Lower lobe of right lung (tissue), 2 donors: ENCODE data around the gene TOM1L2. TPM values are rescaled to one million over a fixed set of nuclear protein-coding genes. Genes with fewer than 3 reads are reported as not detected.
A peak's percentile ranks its signal among the peaks of the same experiment; 100 is the strongest.
"Not testable (repeated sequence)": the region's sequence is repeated elsewhere in the genome, so short reads cannot be mapped to it uniquely, and the experiment has no call there.

Experiments used
- ATAC-seq, 2 donors: fragments of 200-7000 bp; cut with Tn5 transposase; one replicate each; pipeline ENCODE4 v1.9.1; 2020 to 2022; ENCODE audit warnings: mild to moderate bottlenecking in 2 of 2, moderate library complexity in 2 of 2
- DNase-seq: peaks from one replicate; pipeline ENCODE4 v3.0.0-alpha.2; 2020
- H3K27ac ChIP-seq: fragments of 200-600 bp; one replicate; pipeline ENCODE4 v1.8.0; 2022
- H3K27me3 ChIP-seq: fragments of 200-600 bp; one replicate; pipeline ENCODE4 v1.8.0; 2022; ENCODE audit warnings: low read depth
- H3K36me3 ChIP-seq: fragments of 200-600 bp; one replicate; pipeline ENCODE4 v1.8.0; 2022; ENCODE audit warnings: mild to moderate bottlenecking
- H3K4me1 ChIP-seq: fragments of 200-600 bp; one replicate; pipeline ENCODE4 v1.8.0; 2022
- H3K4me3 ChIP-seq: fragments of 200-600 bp; one replicate; pipeline ENCODE4 v1.8.0; 2022; ENCODE audit warnings: mild to moderate bottlenecking
- H3K9me3 ChIP-seq: fragments of 200-600 bp; one replicate; pipeline ENCODE4 v1.8.0; 2022
- CTCF ChIP-seq: fragments of 200-600 bp; IDR thresholded peaks from one replicate; pipeline ENCODE4 v1.8.0; 2022; ENCODE audit warnings: antibody characterized with exemption, mild to moderate bottlenecking
- intact Hi-C: fragments of 100-400 bp; cut with DNase I; formaldehyde crosslinking; loops from one replicate; pipeline ENCODE4 v1.11.0; 2022
- total RNA-seq: library from RNA; stranded (reverse); fragmentation: NEBNext Ultra II Directional; extraction: Animal tissue kit (Norgen Biotek cat#: 25700); gene quantifications from one replicate; pipeline ENCODE4 v1.2.1, GENCODE V29; 2021
- donor health status: DM: no; HTN: yes; CAD: no; lungs with severe emphysema.

TOM1L2 gene
- total RNA-seq, 1 donor from 2014 or later, result 63.4 TPM

GRCh38 chr17:17810084-17810894, 161.9 kb downstream of the TOM1L2 start:
- ATAC-seq, result peak; percentile 1 to 4
- H3K4me3 ChIP-seq, result peak overlapping the region; percentile 30

DNA sequence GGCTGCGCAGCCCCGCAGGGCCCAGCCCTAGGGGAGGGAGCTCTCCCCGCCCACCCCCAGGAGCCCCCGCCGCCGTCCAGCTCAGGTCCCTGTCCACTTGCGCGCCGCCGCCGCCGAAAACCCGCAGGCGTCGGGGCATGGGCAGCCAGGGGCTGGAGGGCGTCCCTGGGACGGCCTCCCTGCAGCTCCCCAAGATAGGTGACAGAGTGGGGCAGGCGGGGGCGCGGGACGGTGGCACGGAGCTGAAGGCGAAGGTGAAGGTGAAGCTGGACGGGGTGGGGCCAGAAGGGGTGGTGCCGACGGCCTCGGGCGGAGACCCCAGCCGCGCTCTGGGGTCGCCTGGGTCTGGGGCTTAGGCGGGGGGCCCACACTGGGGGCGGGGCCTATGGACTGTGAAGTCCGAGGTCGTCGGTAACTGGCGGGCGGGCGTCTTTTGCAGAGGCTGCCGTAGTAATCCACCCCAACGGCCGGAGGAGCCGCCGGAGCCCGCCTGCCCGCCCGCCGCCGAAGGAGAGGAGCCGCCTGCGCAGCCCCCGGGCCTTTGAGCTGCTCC, 162.6 kb downstream of the TOM1L2 start:
- no peak for TF ChIP-seq CTCF
- H3K4me3 ChIP-seq, result peak overlapping the region; percentile 30
- H3K4me1 ChIP-seq, result peaks cover 26% of the 10 kb centered on the region
- no peak for ATAC-seq
- no peaks in the 10 kb centered on the region for H3K9me3 ChIP-seq
- intact Hi-C loops, result loop anchor here (5.0 kb wide), 1 partner anchor 53 kb away; no protein-coding TSS in a partner anchor
- DNase-seq, result no peak
- no peaks in the 10 kb centered on the region for H3K27me3 ChIP-seq
- peaks cover 57% of the 10 kb centered on the region for H3K36me3 ChIP-seq
- H3K27ac ChIP-seq, result peak overlapping the region; percentile 41

More at GRCh38 chr17:17810084-17810894, 161.9 kb downstream of the TOM1L2 start:
- Histone ChIP-seq H3K9me3 (no peaks in the 10 kb centered on the region), H3K27ac (peak overlapping the region; percentile 41), H3K27me3 (no peaks in the 10 kb centered on the region), H3K4me1 (peaks cover 26% of the 10 kb centered on the region), H3K36me3 (peaks cover 58% of the 10 kb centered on the region)
- intact Hi-C loops, result loop anchor here (5.0 kb wide), 1 partner anchor 52 kb away; no protein-coding TSS in a partner anchor
- no peak for TF ChIP-seq CTCF
- no peak for DNase-seq

DNA sequence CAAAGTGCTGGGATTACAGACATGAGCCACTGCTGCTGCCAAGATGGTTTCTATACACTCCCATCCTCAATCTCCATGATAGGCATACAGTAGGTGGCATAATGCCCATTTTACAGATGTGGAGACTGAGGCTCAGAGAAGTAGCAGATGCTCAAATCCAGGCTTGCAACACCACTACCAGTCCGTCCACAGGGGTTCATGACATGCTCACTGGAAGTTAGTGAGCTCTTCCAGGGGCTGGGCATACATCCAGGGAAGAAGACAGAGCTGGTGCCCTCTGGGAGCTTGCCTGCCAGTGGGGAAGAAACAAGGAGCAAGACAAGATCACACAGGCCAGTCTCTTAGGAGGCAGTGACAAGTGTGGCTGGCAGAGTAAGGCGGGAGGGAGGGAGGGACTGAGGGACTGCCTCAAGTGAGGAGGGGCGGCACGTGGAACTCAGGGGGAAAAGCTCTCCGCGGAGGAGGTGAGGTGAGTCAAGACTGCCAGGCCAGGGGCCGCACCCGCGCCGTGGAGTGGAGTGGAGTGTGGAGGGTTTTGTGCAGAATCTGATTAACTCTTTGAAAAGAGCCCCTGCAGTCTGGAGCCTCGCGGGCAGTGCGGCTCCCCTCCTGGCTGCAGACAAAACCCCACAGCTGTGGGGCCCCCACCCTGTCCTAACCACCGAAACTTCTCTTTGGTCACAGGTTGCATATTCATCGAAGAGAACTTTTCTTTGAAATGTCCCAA, 163.3 kb downstream of the TOM1L2 start:
- ATAC-seq (no peak), DNase-seq (no peak)
- Histone ChIP-seq H3K4me1 (peaks cover 26% of the 10 kb centered on the region), H3K9me3 (no peaks in the 10 kb centered on the region), H3K27me3 (no peaks in the 10 kb centered on the region), H3K27ac (no peak overlapping the region), H3K36me3 (peaks cover 57% of the 10 kb centered on the region), H3K4me3 (no peak overlapping the region)
- intact Hi-C loops, result no loop called here
- no peak for TF ChIP-seq CTCF

DNA sequence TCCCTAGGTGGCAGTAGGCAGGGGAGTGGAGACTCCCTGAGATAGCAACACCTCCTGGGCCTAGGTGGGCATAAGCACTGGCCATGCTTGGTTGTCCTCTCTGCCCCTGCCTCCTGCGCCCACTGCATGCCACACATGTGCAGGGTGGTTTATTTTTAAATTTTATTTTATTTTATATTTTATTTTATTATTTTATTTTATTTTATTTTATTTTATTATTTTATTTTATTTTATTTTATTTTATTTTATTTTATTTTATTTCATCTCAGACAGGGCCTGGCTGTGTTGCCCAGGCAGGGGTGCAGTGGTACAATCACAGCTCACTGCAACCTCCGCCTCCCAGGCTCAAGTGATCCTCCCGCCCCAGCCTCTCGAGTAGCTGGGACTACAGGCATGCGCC, 164.0 kb downstream of the TOM1L2 start:
- H3K4me3 ChIP-seq, H3K27ac ChIP-seq, DNase-seq, H3K9me3 ChIP-seq, intact Hi-C loops, ATAC-seq, H3K27me3 ChIP-seq: not testable (repeated sequence)
- H3K36me3 ChIP-seq, result peaks cover 57% of the 10 kb centered on the region
- peaks cover 26% of the 10 kb centered on the region for H3K4me1 ChIP-seq

GRCh38 chr17:17807440-17807839, 164.8 kb downstream of the TOM1L2 start:
- no peaks in the 10 kb centered on the region for H3K27me3 ChIP-seq
- no peak overlapping the region for H3K27ac ChIP-seq
- ATAC-seq (no peak), DNase-seq (no peak)
- intact Hi-C loops, result no loop called here
- TF ChIP-seq CTCF, result no peak
- H3K4me3 ChIP-seq, result no peak overlapping the region
- H3K36me3 ChIP-seq, result peaks cover 50% of the 10 kb centered on the region
- H3K4me1 ChIP-seq, result peaks cover 22% of the 10 kb centered on the region
- no peaks in the 10 kb centered on the region for H3K9me3 ChIP-seq
